K562 (cell line): ENCODE measurements around the gene FBXO4. TPM values are rescaled to one million over a fixed set of nuclear protein-coding genes. Genes with fewer than 3 reads are reported as not detected.

Source experiments
- E2F3 ChIP-seq: fragments of 250-450 bp; sonication (Bioruptor Pico); IDR thresholded peaks from 2 replicates; pipeline ENCODE4 v1.4.0; 2020; ENCODE audit warnings: mild to moderate bottlenecking
- HIVEP1 ChIP-seq: fragments of 250-450 bp; sonication (Bioruptor Pico); IDR thresholded peaks from 2 replicates; pipeline ENCODE4 v1.4.0; 2020; ENCODE audit warnings: mild to moderate bottlenecking
- KLF13 ChIP-seq: fragments of 450-650 bp; IDR thresholded peaks from 2 replicates; pipeline ENCODE4 v1.6.1; 2016; ENCODE audit warnings: missing genetic modification characterization, low read depth, mild to moderate bottlenecking, missing compliant biosample characterization, moderate library complexity, borderline replicate concordance
- MTA3 ChIP-seq: fragments of 450-650 bp; formaldehyde crosslinking; IDR thresholded peaks from 2 replicates; pipeline ENCODE4 v1.6.1; 2017; ENCODE audit warnings: mild to moderate bottlenecking, borderline replicate concordance
- NR2F6 ChIP-seq: fragments of 450-650 bp; formaldehyde crosslinking; IDR thresholded peaks from 2 replicates; pipeline ENCODE4 v1.4.0; 2020; ENCODE audit warnings: mild to moderate bottlenecking
- POLR2H ChIP-seq: IDR thresholded peaks from 2 replicates; pipeline ENCODE4 v1.6.1; 2016; ENCODE audit warnings: missing genetic modification characterization, low read depth, mild to moderate bottlenecking, control low read depth, missing compliant biosample characterization, moderate library complexity
- RBM34 ChIP-seq: fragments of 200-400 bp; formaldehyde crosslinking; IDR thresholded peaks from 2 replicates; pipeline ENCODE4 v1.6.1; 2018; ENCODE audit warnings: low read length, borderline replicate concordance; ENCODE audit not compliant: insufficient read depth
- SUPT5H ChIP-seq: fragments of 450-650 bp; IDR thresholded peaks from 2 replicates; pipeline ENCODE4 v1.6.1; 2016
- TCFL5 ChIP-seq: fragments of 250-450 bp; sonication (Bioruptor Pico); conservative IDR thresholded peaks from 2 replicates; pipeline ENCODE4 v1.6.1; 2021; ENCODE audit warnings: mild to moderate bottlenecking, moderate library complexity, matching md5 sums
- TEAD1 ChIP-seq, 2 experiments: fragments of 450-650 bp in 1 of 2; sonication (generic) in 1 of 2; formaldehyde crosslinking; IDR thresholded peaks; 2 replicates each; pipeline versions ENCODE4 v1.4.0 to v1.8.0; 2020 to 2022; ENCODE audit warnings: mild to moderate bottlenecking in 2 of 2, missing genetic modification reagents in 1 of 2
- TRIM25 ChIP-seq: fragments of 450-650 bp; IDR thresholded peaks from 2 replicates; pipeline ENCODE4 v1.7.0; 2016; ENCODE audit warnings: borderline replicate concordance
- ZNF12 ChIP-seq: sonication (generic); formaldehyde crosslinking; IDR thresholded peaks from 2 replicates; pipeline ENCODE4 v1.4.0; 2020; ENCODE audit warnings: mild to moderate bottlenecking, missing genetic modification reagents
- ZNF165 ChIP-seq: fragments of 250-450 bp; sonication (Bioruptor Pico); IDR thresholded peaks from 2 replicates; pipeline ENCODE4 v1.4.0; 2020; ENCODE audit warnings: borderline replicate concordance
- ZNF316 ChIP-seq: fragments of 450-650 bp; IDR thresholded peaks from 2 replicates; pipeline ENCODE4 v1.6.1; 2016
- ZNF699 ChIP-seq: fragments of 250-450 bp; sonication (Bioruptor Pico); IDR thresholded peaks from 2 replicates; pipeline ENCODE4 v1.8.0; 2021; ENCODE audit warnings: mild to moderate bottlenecking, moderate library complexity; ENCODE audit not compliant: insufficient replicate concordance
- ZNF778 ChIP-seq: fragments of 450-650 bp; formaldehyde crosslinking; IDR thresholded peaks from 2 replicates; pipeline ENCODE4 v1.4.0; 2020; ENCODE audit warnings: mild to moderate bottlenecking, moderate library complexity
- polyA plus RNA-seq, 8 experiments: library from polyadenylated mRNA; depleted of rRNA in 4 of 8; stranded (reverse) in 5 of 8; unstranded in 3 of 8; fragments of >200 nt; fragmentation: Nextera tagmentation in 2 of 8; fragmentation: Illumina TruSeq in 1 of 8; extraction: Ambion mirVana in 2 of 8; extraction: Trizol in 1 of 8; gene quantifications; 2 replicates each; pipeline versions ENCODE4 v1.2.1 to v1.2.3, GENCODE V29; 2011 to 2014; ENCODE audit warnings: inconsistent platforms in 1 of 8, missing spikeins in 1 of 8
- total RNA-seq, 7 experiments: library from RNA; depleted of rRNA in 6 of 7; stranded (reverse); fragments of >200 nt in 6 of 7; fragmentation: Illumina TruSeq in 2 of 7; extraction: Trizol in 2 of 7; gene quantifications; 2 replicates each; pipeline versions ENCODE4 v1.2.1 to v1.2.3, GENCODE V29; 2011 to 2021; ENCODE audit warnings: low replicate concordance in 1 of 7
- TF ChIP-seq, protein P1 (sequence below): sonication (generic); formaldehyde crosslinking; IDR thresholded peaks from 2 replicates; pipeline ENCODE4 v1.8.0; 2023; ENCODE audit warnings: mild to moderate bottlenecking, missing genetic modification reagents
- TF ChIP-seq, protein P2 (sequence below): fragments of 250-450 bp; sonication (Bioruptor Pico); IDR thresholded peaks from 2 replicates; pipeline ENCODE4 v1.5.0; 2022; ENCODE audit warnings: mild to moderate bottlenecking
- TF ChIP-seq, protein P3 (sequence below): fragments of 450-650 bp; formaldehyde crosslinking; IDR thresholded peaks from 2 replicates; pipeline ENCODE4 v1.4.0; 2022; ENCODE audit warnings: missing genetic modification characterization

FBXO4 gene
- total and polyA plus RNA-seq, 9 of the 15 experiments (the other 6 are each of a cell fraction or from before 2014, with no cell fraction given), result 5.9 to 33.4 (median 19.6) TPM

- no peak for TF ChIP-seq ZNF165 (CRISPR knock-in tag)
- TF ChIP-seq, protein P1, sequence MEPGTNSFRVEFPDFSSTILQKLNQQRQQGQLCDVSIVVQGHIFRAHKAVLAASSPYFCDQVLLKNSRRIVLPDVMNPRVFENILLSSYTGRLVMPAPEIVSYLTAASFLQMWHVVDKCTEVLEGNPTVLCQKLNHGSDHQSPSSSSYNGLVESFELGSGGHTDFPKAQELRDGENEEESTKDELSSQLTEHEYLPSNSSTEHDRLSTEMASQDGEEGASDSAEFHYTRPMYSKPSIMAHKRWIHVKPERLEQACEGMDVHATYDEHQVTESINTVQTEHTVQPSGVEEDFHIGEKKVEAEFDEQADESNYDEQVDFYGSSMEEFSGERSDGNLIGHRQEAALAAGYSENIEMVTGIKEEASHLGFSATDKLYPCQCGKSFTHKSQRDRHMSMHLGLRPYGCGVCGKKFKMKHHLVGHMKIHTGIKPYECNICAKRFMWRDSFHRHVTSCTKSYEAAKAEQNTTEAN (CRISPR knock-in tag), result no peak
- TF ChIP-seq, protein P2, sequence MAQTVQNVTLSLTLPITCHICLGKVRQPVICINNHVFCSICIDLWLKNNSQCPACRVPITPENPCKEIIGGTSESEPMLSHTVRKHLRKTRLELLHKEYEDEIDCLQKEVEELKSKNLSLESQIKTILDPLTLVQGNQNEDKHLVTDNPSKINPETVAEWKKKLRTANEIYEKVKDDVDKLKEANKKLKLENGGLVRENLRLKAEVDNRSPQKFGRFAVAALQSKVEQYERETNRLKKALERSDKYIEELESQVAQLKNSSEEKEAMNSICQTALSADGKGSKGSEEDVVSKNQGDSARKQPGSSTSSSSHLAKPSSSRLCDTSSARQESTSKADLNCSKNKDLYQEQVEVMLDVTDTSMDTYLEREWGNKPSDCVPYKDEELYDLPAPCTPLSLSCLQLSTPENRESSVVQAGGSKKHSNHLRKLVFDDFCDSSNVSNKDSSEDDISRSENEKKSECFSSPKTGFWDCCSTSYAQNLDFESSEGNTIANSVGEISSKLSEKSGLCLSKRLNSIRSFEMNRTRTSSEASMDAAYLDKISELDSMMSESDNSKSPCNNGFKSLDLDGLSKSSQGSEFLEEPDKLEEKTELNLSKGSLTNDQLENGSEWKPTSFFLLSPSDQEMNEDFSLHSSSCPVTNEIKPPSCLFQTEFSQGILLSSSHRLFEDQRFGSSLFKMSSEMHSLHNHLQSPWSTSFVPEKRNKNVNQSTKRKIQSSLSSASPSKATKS (CRISPR knock-in tag), result no peak
- TF ChIP-seq E2F3 (CRISPR knock-in tag), result no peak
- TF ChIP-seq KLF13 (tag), result no peak
- TF ChIP-seq MTA3, result 0 out of 2 replicates have a peak, but pooled peaks have one; percentile 55
- no peak for TF ChIP-seq POLR2H (tag)
- no peak for TF ChIP-seq RBM34
- TF ChIP-seq NR2F6, result no peak
- TF ChIP-seq ZNF316, result no peak
- TF ChIP-seq TCFL5, result no peak
- no peak for TF ChIP-seq HIVEP1 (CRISPR knock-in tag)
- no peak for TF ChIP-seq SUPT5H
- TF ChIP-seq, protein P3, sequence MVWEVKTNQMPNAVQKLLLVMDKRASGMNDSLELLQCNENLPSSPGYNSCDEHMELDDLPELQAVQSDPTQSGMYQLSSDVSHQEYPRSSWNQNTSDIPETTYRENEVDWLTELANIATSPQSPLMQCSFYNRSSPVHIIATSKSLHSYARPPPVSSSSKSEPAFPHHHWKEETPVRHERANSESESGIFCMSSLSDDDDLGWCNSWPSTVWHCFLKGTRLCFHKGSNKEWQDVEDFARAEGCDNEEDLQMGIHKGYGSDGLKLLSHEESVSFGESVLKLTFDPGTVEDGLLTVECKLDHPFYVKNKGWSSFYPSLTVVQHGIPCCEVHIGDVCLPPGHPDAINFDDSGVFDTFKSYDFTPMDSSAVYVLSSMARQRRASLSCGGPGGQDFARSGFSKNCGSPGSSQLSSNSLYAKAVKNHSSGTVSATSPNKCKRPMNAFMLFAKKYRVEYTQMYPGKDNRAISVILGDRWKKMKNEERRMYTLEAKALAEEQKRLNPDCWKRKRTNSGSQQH (CRISPR knock-in tag), result no peak
- no peak for TF ChIP-seq TRIM25
- no peak for TF ChIP-seq ZNF778 (CRISPR knock-in tag)
- no peak for TF ChIP-seq ZNF699 (CRISPR knock-in tag)
- no peak for TF ChIP-seq ZNF12 (CRISPR knock-in tag)
- TF ChIP-seq TEAD1 (CRISPR knock-in tag; IDR thresholded peaks at IDR 0.05), result peak in 1 of 2 experiments; percentile 65; a peak in 1 of 4 replicates
Observed at GRCh38 chr5:41883243-41883642, 41.8 kb upstream of the FBXO4 start (continued).
